Measurements from ENCODE around the gene CD80. TPM values are rescaled to one million over a fixed set of nuclear protein-coding genes. Genes with fewer than 3 reads are reported as not detected.

The CD80 gene
- total and polyA plus RNA-seq, 2 of the 8 experiments (the other 6 are each of a cell fraction or from before 2014, with no cell fraction given) = 0.11 TPM; not detected in 1

GRCh38 chr3:119582178-119582577 is 22.8 kb upstream of the CD80 start (continued):
- TF ChIP-seq, protein P1, sequence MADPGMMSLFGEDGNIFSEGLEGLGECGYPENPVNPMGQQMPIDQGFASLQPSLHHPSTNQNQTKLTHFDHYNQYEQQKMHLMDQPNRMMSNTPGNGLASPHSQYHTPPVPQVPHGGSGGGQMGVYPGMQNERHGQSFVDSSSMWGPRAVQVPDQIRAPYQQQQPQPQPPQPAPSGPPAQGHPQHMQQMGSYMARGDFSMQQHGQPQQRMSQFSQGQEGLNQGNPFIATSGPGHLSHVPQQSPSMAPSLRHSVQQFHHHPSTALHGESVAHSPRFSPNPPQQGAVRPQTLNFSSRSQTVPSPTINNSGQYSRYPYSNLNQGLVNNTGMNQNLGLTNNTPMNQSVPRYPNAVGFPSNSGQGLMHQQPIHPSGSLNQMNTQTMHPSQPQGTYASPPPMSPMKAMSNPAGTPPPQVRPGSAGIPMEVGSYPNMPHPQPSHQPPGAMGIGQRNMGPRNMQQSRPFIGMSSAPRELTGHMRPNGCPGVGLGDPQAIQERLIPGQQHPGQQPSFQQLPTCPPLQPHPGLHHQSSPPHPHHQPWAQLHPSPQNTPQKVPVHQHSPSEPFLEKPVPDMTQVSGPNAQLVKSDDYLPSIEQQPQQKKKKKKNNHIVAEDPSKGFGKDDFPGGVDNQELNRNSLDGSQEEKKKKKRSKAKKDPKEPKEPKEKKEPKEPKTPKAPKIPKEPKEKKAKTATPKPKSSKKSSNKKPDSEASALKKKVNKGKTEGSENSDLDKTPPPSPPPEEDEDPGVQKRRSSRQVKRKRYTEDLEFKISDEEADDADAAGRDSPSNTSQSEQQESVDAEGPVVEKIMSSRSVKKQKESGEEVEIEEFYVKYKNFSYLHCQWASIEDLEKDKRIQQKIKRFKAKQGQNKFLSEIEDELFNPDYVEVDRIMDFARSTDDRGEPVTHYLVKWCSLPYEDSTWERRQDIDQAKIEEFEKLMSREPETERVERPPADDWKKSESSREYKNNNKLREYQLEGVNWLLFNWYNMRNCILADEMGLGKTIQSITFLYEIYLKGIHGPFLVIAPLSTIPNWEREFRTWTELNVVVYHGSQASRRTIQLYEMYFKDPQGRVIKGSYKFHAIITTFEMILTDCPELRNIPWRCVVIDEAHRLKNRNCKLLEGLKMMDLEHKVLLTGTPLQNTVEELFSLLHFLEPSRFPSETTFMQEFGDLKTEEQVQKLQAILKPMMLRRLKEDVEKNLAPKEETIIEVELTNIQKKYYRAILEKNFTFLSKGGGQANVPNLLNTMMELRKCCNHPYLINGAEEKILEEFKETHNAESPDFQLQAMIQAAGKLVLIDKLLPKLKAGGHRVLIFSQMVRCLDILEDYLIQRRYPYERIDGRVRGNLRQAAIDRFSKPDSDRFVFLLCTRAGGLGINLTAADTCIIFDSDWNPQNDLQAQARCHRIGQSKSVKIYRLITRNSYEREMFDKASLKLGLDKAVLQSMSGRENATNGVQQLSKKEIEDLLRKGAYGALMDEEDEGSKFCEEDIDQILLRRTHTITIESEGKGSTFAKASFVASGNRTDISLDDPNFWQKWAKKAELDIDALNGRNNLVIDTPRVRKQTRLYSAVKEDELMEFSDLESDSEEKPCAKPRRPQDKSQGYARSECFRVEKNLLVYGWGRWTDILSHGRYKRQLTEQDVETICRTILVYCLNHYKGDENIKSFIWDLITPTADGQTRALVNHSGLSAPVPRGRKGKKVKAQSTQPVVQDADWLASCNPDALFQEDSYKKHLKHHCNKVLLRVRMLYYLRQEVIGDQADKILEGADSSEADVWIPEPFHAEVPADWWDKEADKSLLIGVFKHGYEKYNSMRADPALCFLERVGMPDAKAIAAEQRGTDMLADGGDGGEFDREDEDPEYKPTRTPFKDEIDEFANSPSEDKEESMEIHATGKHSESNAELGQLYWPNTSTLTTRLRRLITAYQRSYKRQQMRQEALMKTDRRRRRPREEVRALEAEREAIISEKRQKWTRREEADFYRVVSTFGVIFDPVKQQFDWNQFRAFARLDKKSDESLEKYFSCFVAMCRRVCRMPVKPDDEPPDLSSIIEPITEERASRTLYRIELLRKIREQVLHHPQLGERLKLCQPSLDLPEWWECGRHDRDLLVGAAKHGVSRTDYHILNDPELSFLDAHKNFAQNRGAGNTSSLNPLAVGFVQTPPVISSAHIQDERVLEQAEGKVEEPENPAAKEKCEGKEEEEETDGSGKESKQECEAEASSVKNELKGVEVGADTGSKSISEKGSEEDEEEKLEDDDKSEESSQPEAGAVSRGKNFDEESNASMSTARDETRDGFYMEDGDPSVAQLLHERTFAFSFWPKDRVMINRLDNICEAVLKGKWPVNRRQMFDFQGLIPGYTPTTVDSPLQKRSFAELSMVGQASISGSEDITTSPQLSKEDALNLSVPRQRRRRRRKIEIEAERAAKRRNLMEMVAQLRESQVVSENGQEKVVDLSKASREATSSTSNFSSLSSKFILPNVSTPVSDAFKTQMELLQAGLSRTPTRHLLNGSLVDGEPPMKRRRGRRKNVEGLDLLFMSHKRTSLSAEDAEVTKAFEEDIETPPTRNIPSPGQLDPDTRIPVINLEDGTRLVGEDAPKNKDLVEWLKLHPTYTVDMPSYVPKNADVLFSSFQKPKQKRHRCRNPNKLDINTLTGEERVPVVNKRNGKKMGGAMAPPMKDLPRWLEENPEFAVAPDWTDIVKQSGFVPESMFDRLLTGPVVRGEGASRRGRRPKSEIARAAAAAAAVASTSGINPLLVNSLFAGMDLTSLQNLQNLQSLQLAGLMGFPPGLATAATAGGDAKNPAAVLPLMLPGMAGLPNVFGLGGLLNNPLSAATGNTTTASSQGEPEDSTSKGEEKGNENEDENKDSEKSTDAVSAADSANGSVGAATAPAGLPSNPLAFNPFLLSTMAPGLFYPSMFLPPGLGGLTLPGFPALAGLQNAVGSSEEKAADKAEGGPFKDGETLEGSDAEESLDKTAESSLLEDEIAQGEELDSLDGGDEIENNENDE (IDR thresholded peaks at IDR 0.05; ENCODE audit: insufficient replicate concordance, low read length) = no peak
- TF ChIP-seq POLR2AphosphoS5 (IDR thresholded peaks at IDR 0.05; ENCODE audit: low read depth, low read length) (no peak), ATF3 (IDR thresholded peaks at IDR 0.05; ENCODE audit: insufficient read depth, low read depth, low read length) (no peak), BACH1 (IDR thresholded peaks at IDR 0.05; ENCODE audit: low read length) (no peak), EZH2 (IDR thresholded peaks at IDR 0.05; ENCODE audit: low read depth, low read length, severe bottlenecking) (no peak), TEAD4 (IDR thresholded peaks at IDR 0.05; ENCODE audit: low read depth, low read length) (no peak), RNF2 (IDR thresholded peaks at IDR 0.05; ENCODE audit: borderline replicate concordance, low read depth, low read length, missing control alignments, poor library complexity, severe bottlenecking) (no peak), CHD1 (IDR thresholded peaks at IDR 0.05; ENCODE audit: low read depth, low read length) (no peak), SRF (IDR thresholded peaks at IDR 0.05; ENCODE audit: low read depth, low read length) (no peak)
- TF ChIP-seq, protein P2, sequence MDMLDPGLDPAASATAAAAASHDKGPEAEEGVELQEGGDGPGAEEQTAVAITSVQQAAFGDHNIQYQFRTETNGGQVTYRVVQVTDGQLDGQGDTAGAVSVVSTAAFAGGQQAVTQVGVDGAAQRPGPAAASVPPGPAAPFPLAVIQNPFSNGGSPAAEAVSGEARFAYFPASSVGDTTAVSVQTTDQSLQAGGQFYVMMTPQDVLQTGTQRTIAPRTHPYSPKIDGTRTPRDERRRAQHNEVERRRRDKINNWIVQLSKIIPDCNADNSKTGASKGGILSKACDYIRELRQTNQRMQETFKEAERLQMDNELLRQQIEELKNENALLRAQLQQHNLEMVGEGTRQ (IDR thresholded peaks at IDR 0.05; ENCODE audit: low read length) = no peak
